B cell (primary cell): Measurements from ENCODE around the gene IPCEF1. TPM values are rescaled to one million over a fixed set of nuclear protein-coding genes. Genes with fewer than 3 reads are reported as not detected.

Experiments
- ATAC-seq: fragments of 200-7000 bp; cut with Tn5 transposase; one replicate; pipeline ENCODE4 v1.10.0; 2021; ENCODE audit warnings: low read depth, mild to moderate bottlenecking, moderate number of reproducible peaks, moderate library complexity
- CTCF ChIA-PET: fragments of 350-600 bp; sonication (Branson Sonifier 250); formaldehyde crosslinking; loops from one replicate; lab custom pipeline; 2021; ENCODE audit warnings: antibody characterized with exemption, inconsistent platforms; lab: Charles Lee
- POLR2A ChIA-PET: fragments of 350-600 bp; sonication (Branson Sonifier 250); formaldehyde crosslinking; loops from one replicate; lab custom pipeline; 2021; ENCODE audit warnings: antibody characterized with exemption; lab: Charles Lee
- DNase-seq: peaks from one replicate; pipeline ENCODE4 v3.0.0; 2013
- H2AFZ ChIP-seq: 2 replicates; pipeline ENCODE4 v1.6.1; 2012; ENCODE audit warnings: mild to moderate bottlenecking, low read depth, low read length; ENCODE audit not compliant: insufficient read depth, poor library complexity, severe bottlenecking
- H3K27ac ChIP-seq, 2 donors: 1 replicate in 1 of 2; 2 replicates in 1 of 2; pipeline ENCODE4 v1.5.1; 2012 to 2013; ENCODE audit warnings: low read length in 2 of 2, mild to moderate bottlenecking in 2 of 2, moderate library complexity in 1 of 2
- H3K27me3 ChIP-seq, 4 experiments: fragments of 200-600 bp in 1 of 4; sonication (generic) in 1 of 4; replicated peaks in 1 of 4; 1 replicate in 2 of 4; 2 replicates in 2 of 4; pipeline versions ENCODE4 v1.6.1 to v1.7.0; 2013 to 2016; ENCODE audit warnings: low read length in 3 of 4, mild to moderate bottlenecking in 2 of 4, mixed read lengths in 1 of 4, moderate library complexity in 1 of 4; ENCODE audit not compliant: insufficient read depth in 4 of 4, control insufficient read depth in 3 of 4; ENCODE audit errors: control extremely low read depth in 1 of 4
- H3K36me3 ChIP-seq, 2 experiments: replicated peaks in 1 of 2; 1 replicate in 1 of 2; 2 replicates in 1 of 2; pipeline versions ENCODE4 v1.6.1 to v1.7.1; 2013; ENCODE audit warnings: low read length in 1 of 2; ENCODE audit not compliant: insufficient read depth in 2 of 2, control insufficient read depth in 1 of 2; ENCODE audit errors: control extremely low read depth in 1 of 2, extremely low read depth in 1 of 2
- H3K4me1 ChIP-seq, 2 donors: fragments of 200-600 bp in 1 of 2; sonication (generic) in 1 of 2; 1 replicate in 1 of 2; 2 replicates in 1 of 2; pipeline versions ENCODE4 v1.5.1 to v1.6.1; 2013 to 2017; ENCODE audit warnings: low read length in 2 of 2; ENCODE audit not compliant: control insufficient read depth in 2 of 2, insufficient read depth in 2 of 2
- H3K4me2 ChIP-seq: replicated peaks from 2 replicates; pipeline ENCODE3; 2012; ENCODE audit warnings: mild to moderate bottlenecking, low read depth, low read length; ENCODE audit not compliant: poor library complexity, severe bottlenecking
- H3K4me3 ChIP-seq, 5 experiments: fragments of 200-600 bp in 1 of 5; sonication (generic) in 1 of 5; 1 replicate in 3 of 5; 2 replicates in 2 of 5; pipeline versions ENCODE4 v1.5.1 to v1.7.0; 2011 to 2016; ENCODE audit warnings: low read length in 4 of 5, mild to moderate bottlenecking in 4 of 5, low read depth in 2 of 5, control low read depth in 1 of 5, moderate library complexity in 1 of 5; ENCODE audit not compliant: insufficient read depth in 1 of 5; ENCODE audit errors: control extremely low read depth in 1 of 5, extremely low read depth in 1 of 5
- H3K79me2 ChIP-seq: fragments of 200-600 bp; sonication (generic); one replicate; pipeline ENCODE4 v1.6.0; 2016; ENCODE audit warnings: low read length; ENCODE audit not compliant: control insufficient read depth, insufficient read depth
- H3K9ac ChIP-seq: fragments of 200-600 bp; sonication (generic); 2 replicates; pipeline ENCODE4 v1.6.1; 2017; ENCODE audit warnings: mild to moderate bottlenecking, low read length, moderate library complexity
- H3K9me3 ChIP-seq, 3 donors: one replicate each; pipeline versions ENCODE4 v1.6.1 to v1.7.1; 2013; ENCODE audit warnings: low read length in 2 of 3; ENCODE audit not compliant: control insufficient read depth in 2 of 3, insufficient read depth in 1 of 3; ENCODE audit errors: control extremely low read depth in 1 of 3
- H4K20me1 ChIP-seq: 2 replicates; pipeline ENCODE4 v1.6.0; 2012; ENCODE audit warnings: mild to moderate bottlenecking, low read length; ENCODE audit not compliant: insufficient read depth, control insufficient read depth, poor library complexity, severe bottlenecking
- H3K27ac Mint-ChIP-seq: one replicate; pipeline ENCODE4 v1.8.0; 2021; ENCODE audit warnings: mixed read lengths
- H3K27me3 Mint-ChIP-seq: one replicate; pipeline ENCODE4 v1.8.0; 2021; ENCODE audit warnings: mixed read lengths
- H3K4me1 Mint-ChIP-seq: one replicate; pipeline ENCODE4 v1.8.0; 2021; ENCODE audit warnings: mixed read lengths
- H3K4me3 Mint-ChIP-seq: one replicate; pipeline ENCODE4 v1.8.0; 2021; ENCODE audit warnings: mixed read lengths
- H3K9me3 Mint-ChIP-seq: one replicate; pipeline ENCODE4 v1.8.0; 2022; ENCODE audit warnings: mixed read lengths; ENCODE audit not compliant: insufficient read depth
- CTCF ChIP-seq: fragments of 200-600 bp; IDR thresholded peaks from one replicate; pipeline ENCODE4 v1.8.0; 2022; ENCODE audit warnings: antibody characterized with exemption, mild to moderate bottlenecking
- EZH2 ChIP-seq: IDR thresholded peaks from 2 replicates; pipeline ENCODE4 v1.6.1; 2012; ENCODE audit warnings: borderline replicate concordance, low read depth, mild to moderate bottlenecking, moderate library complexity, low read length; ENCODE audit not compliant: insufficient read depth, poor library complexity, severe bottlenecking
- whole genome bisulfite sequencing: methylation state at CpG from one replicate; pipeline ENCODE4 v1.1.5; 2013; ENCODE audit warnings: missing lambda C conversion rate; ENCODE audit not compliant: insufficient coverage; 5-methylcytosine and 5-hydroxymethylcytosine counted together
- intact Hi-C: fragments of 100-400 bp; cut with micrococcal nuclease; formaldehyde crosslinking; loops from one replicate; pipeline ENCODE4 v1.10.0; 2022
- polyA plus RNA-seq: library from polyadenylated mRNA; depleted of rRNA; stranded (reverse); fragments of >200 nt; gene quantifications from 2 replicates; pipeline ENCODE4 v1.2.3, GENCODE V29; 2012
- total RNA-seq, 2 donors: library from RNA; stranded (reverse); fragments of 120-200 nt in 1 of 2; gene quantifications; 1 replicate in 1 of 2; 2 replicates in 1 of 2; pipeline versions ENCODE4 v1.2.3 to v1.2.4, GENCODE V29; 2013 to 2022

IPCEF1 gene
- total and polyA plus RNA-seq, 2 donors (not counting 1 experiment from before 2014, with no cell fraction given) = 0.22 to 0.94 TPM

GRCh38 chr6:154297210-154297609 is 59.4 kb downstream of the IPCEF1 start:
- Mint-ChIP-seq H3K27ac (no peak overlapping the region), H3K4me1 (peaks cover 5% of the 10 kb centered on the region), H3K9me3 (no peaks in the 10 kb centered on the region), H3K27me3 (peaks cover 3% of the 10 kb centered on the region), H3K4me3 (no peak overlapping the region)
- H4K20me1 ChIP-seq = no peaks in the 10 kb centered on the region
- ChIA-PET POLR2A (no interaction called here), CTCF (no interaction called here)
- H3K4me1 ChIP-seq = peaks cover 5 to 6% of the 10 kb centered on the region in 2 donors
- H3K27me3 ChIP-seq = peaks cover 0 to 4% (median 0%) of the 10 kb centered on the region in 4 experiments
- H3K79me2 ChIP-seq = no peaks in the 10 kb centered on the region
- H3K27ac ChIP-seq = no peak overlapping the region
- WGBS = 90% methylated on average over 2 of the region's 4 CpGs
- intact Hi-C loops = no loop called here
- TF ChIP-seq EZH2 (no peak), CTCF (no peak)
- no peak overlapping the region for H3K4me3 ChIP-seq
- H2AFZ ChIP-seq = no peak overlapping the region
- no peak overlapping the region for H3K9ac ChIP-seq
- DNase-seq (no peak), ATAC-seq (no peak)
- no peaks in the 10 kb centered on the region for H3K36me3 ChIP-seq
- H3K4me2 ChIP-seq = no peak overlapping the region
- peaks cover 0 to 3% (median 0%) of the 10 kb centered on the region in 3 donors for H3K9me3 ChIP-seq

GRCh38 chr6:154295733-154296132 is 60.9 kb downstream of the IPCEF1 start:
- 71% methylated on average over 3 of the region's 4 CpGs for WGBS
- Histone ChIP-seq H4K20me1 (no peaks in the 10 kb centered on the region), H3K9ac (no peak overlapping the region), H3K4me3 (no peak overlapping the region), H2AFZ (no peak overlapping the region), H3K79me2 (no peaks in the 10 kb centered on the region), H3K4me1 (no peaks in the 10 kb centered on the region), H3K27ac (no peak overlapping the region), H3K36me3 (no peaks in the 10 kb centered on the region), H3K9me3 (peaks cover 0 to 3% (median 0%) of the 10 kb centered on the region in 3 donors), H3K27me3 (peaks cover 0 to 4% (median 0%) of the 10 kb centered on the region in 4 experiments), H3K4me2 (no peak overlapping the region)
- DNase-seq = no peak
- peaks cover 3% of the 10 kb centered on the region for H3K27me3 Mint-ChIP-seq
- H3K4me1 Mint-ChIP-seq = no peaks in the 10 kb centered on the region
- ChIA-PET POLR2A (no interaction called here), CTCF (no interaction called here)
- no peak overlapping the region for H3K4me3 Mint-ChIP-seq
- intact Hi-C loops = no loop called here
- H3K27ac Mint-ChIP-seq = no peak overlapping the region
- TF ChIP-seq CTCF (no peak), EZH2 (no peak)
- no peak for ATAC-seq
- H3K9me3 Mint-ChIP-seq = no peaks in the 10 kb centered on the region
